ENCODE results near the gene MAMDC4.
A peak's percentile ranks its signal among the peaks of the same experiment; 100 is the strongest.

The MAMDC4 gene

GRCh38 chr9:136896027-136896426, 43.9 kb downstream of the MAMDC4 start:
- no peak for DNase-seq

- no peak for DNase-seq
These were observed 46.4 kb downstream of the MAMDC4 start for GRCh38 chr9:136898483-136899100.

- DNase-seq, result no peak
These were observed 47.0 kb downstream of the MAMDC4 start for GRCh38 chr9:136899196-136899595.

- no peak for DNase-seq
These were observed 48.4 kb downstream of the MAMDC4 start for GRCh38 chr9:136900556-136900955.

- no peak for DNase-seq
These were observed 48.9 kb downstream of the MAMDC4 start for GRCh38 chr9:136900988-136901515.

GRCh38 chr9:136901516-136902258, 49.5 kb downstream of the MAMDC4 start:
- DNase-seq, result peak; percentile 84

- peak; percentile 92 for DNase-seq
These were observed 50.2 kb downstream of the MAMDC4 start for GRCh38 chr9:136902259-136902821.

GRCh38 chr9:136903041-136903554, 51.0 kb downstream of the MAMDC4 start:
- no peak for DNase-seq

GRCh38 chr9:136906266-136906665, 54.1 kb downstream of the MAMDC4 start:
- no peak for DNase-seq

GRCh38 chr9:136907011-136907914, 55.1 kb downstream of the MAMDC4 start:
- no peak for DNase-seq
